ENCODE results near the gene DLX2.
"Not testable (repeated sequence)": the region's sequence is repeated elsewhere in the genome, so short reads cannot be mapped to it uniquely, and the experiment has no call there.

Gene DLX2

GRCh38 chr2:172102391-172103359 is at the start of gene DLX2:
DLX2 (minus strand) TSS chr2:172102900; CDS start chr2:172102538, 362 bp downstream.
- DNase-seq (ENCODE audit: low read depth in 2 of 2) = peak; percentile 35 to 70

DNA sequence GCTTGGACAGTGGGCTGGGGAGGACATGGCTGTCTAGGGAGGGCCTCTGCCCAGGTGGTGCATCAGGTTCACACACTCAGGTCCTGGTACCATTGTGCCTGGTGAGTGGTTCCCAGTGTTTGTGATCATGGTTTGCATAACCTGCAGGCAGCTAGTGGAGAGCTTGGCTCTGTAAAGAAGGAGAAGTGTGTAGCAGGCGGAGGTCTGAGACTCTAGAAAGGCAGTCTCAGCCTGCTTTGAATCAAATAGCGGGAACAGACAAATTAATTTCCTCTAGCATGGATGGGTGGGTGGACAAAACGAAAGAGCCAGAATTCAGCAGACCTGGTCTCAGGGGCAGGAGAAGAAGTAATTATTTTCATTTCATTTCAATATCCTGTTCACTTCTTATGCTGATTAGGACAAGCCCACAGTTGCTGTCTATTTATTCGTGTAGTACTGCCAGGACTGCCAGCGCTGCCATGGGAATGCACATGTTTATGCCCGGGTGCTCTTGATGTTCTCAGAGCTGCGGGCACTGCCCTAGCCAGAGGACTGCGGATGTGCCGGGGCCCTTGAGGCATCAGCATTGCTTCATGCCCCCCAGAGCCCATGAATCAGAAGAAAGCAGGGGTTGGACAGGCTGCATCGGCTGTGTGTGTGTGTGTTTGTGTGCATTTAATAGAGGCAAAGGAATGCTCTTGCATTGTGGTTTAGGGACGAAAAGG is 45.4 kb upstream of the DLX2 start:
- no peak for DNase-seq (ENCODE audit: low read depth in 2 of 2)

DNA sequence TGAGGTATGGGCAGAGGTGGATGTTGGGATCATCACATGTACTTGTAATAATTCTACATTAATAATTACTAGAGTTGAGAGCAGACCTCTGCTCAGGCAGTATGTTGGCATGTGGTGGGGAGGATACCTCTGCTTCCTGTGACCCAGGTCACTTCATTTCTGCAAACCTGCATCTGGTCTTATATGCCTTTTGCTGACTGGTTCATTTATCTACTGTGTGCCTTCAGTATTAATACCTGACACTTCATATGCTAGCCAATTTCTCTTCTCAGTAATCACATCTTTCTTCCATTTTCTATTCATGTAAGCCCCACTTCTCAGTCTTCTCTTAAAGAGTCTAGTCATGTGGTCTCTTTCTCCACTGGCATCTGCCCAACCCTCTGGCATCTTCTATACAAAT is 41.1 kb upstream of the DLX2 start:
- no peak for DNase-seq (ENCODE audit: low read depth in 2 of 2)

GRCh38 chr2:172138727-172139126 is 36.0 kb upstream of the DLX2 start:
- not testable (repeated sequence) for DNase-seq (ENCODE audit: low read depth in 2 of 2)

DNA sequence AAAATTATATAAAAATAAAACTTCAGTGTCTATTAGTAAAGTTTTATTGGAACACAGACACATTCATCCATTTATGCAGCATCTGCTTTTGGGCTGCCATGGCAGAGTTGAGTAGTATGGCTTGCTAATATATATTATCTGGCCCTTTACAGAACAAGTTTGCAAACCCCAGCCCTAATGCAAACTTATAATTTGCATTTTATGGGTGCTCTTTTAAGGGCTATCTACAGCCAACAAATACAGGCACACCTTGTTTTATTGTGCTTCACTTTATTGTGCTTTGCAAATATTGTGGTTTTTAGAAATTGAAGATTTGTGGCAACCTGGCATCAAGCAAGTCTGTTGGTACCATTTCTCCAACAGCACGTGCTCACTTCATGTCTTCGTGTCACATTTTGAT is 35.2 kb upstream of the DLX2 start:
- no peak for DNase-seq (ENCODE audit: low read depth in 2 of 2)

GRCh38 chr2:172137109-172137508 is 34.4 kb upstream of the DLX2 start:
- no peak for DNase-seq (ENCODE audit: low read depth in 2 of 2)

DNA sequence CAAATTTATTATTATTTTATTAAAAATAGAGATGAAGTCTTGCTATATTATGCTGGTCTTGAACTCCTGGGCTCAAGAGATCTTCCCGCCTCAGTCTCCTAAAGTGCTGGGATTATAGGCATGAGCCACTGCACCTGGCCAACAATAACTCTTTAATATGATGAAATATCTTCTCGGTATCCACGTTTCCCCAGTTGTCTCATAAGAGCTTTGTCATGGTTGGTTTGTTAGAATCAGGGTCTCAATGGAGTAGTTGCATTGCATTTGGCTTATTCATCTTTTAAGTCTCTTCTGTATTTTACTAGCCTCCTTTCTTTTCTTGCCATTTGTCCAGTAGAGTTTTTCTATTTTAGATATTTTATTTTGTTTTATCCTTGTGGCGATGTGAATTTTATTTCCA is 32.7 kb upstream of the DLX2 start:
- DNase-seq (ENCODE audit: low read depth in 2 of 2) = no peak

- DNase-seq (ENCODE audit: low read depth in 2 of 2) = no peak
Observed at GRCh38 chr2:172134270-172134669, 31.6 kb upstream of the DLX2 start.

- no peak for DNase-seq (ENCODE audit: low read depth in 2 of 2)
Observed at GRCh38 chr2:172131713-172132555, 29.2 kb upstream of the DLX2 start.

DNA sequence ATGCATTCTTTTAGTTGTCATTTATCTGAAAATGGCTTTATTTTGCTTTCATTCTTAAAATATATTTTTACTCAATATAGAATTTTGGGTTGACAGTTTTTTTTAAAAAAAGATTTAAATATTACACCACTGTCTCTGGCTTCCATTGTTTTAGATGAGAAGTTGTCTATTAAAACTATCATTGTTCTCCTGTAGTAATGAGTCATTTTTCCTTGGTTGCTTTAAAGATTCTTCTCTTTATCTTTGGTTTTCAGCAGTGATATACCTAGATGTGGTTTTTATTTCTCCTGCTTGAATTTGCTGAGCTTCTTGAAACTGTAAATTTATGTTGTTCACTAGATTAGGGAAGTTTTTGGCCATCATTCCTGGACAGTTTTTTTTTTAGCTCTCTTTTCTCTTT is 26.7 kb upstream of the DLX2 start:
- no peak for DNase-seq (ENCODE audit: low read depth in 2 of 2)

DNA sequence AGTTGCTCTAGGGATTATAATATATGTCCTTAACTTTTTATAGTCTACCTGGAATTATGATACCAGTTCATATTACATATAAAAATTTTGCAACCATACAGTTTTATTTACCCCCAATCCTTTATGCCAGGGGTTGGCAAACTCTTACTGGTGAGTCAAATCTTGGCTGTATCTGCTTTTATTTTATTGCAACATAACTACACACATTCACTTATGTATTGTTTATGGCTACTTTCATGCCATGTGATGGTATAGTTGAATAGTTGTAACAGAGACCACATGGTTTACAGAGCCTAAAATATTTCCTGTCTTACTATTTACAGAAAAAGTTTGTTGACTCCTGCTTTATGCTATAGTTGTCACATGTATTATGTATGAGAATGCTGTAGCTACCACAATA is 25.8 kb upstream of the DLX2 start:
- DNase-seq (ENCODE audit: low read depth in 2 of 2) = no peak

- DNase-seq (ENCODE audit: low read depth in 2 of 2) = no peak
Observed at GRCh38 chr2:172120118-172120517, 17.4 kb upstream of the DLX2 start.

- no peak for DNase-seq (ENCODE audit: low read depth in 2 of 2)
Observed at GRCh38 chr2:172119089-172119488, 16.4 kb upstream of the DLX2 start.

DNA sequence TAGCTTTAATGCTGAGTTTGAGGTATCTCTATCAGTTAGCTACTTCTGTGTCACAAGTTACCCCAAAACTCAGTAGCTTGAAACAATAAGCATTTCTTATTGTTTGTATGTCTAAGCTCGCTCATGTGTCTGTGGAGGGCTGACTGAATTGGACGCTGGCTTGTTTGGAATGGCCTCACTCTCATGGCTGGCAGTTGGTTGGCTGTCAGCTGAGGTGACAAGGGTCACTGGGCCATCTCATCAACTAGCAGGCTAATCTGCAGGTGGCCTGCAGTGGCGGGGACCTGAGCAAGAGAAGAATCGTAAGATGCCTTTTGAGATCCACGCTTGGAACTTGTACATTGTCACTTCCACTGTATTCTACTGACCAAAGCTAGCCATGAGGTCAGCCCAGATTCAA is 13.4 kb upstream of the DLX2 start:
- no peak for DNase-seq (ENCODE audit: low read depth in 2 of 2)

DNA sequence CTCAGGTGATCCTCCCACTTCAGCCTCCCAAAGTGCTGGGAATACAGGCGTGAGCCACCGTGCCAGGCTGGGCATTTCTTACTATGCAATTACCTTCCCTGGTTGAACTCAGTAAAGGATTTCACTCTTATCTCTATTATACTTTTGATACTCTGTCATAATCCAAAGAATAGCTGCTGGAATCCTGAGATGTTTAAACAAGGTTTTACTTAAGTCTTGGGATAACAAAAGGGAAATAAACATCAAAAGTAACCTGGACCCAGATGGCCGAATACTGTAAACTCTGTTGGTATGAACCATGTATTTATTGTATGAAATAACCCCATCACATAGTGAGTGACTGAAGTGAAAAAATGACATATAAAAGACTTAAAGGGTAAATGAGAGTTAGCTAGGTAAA is 11.9 kb upstream of the DLX2 start:
- DNase-seq (ENCODE audit: low read depth in 2 of 2) = no peak

- not testable (repeated sequence) for DNase-seq (ENCODE audit: low read depth in 2 of 2)
Observed at GRCh38 chr2:172114176-172114575, 11.5 kb upstream of the DLX2 start.

DNA sequence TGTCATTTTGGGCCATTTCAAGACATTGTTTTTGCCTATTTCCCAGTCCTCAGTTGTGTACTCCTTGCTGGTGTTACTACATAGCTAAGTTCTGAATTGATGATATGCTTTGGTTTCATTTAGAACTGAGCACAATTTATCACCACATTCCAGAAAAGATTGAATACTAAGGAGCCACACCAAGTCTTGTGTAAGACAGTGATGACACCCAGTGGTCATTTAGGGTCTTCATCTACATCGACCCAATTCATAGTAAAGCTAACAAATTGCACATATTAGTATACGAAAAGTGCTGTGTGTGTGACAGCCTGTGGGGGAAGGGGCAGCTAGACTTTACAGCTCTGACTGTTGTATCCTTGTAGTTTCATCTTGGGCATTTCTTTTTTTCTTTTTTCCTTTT is 10.9 kb upstream of the DLX2 start:
- no peak for DNase-seq (ENCODE audit: low read depth in 2 of 2)

GRCh38 chr2:172109988-172110811 is 7.5 kb upstream of the DLX2 start:
- no peak for DNase-seq (ENCODE audit: low read depth in 2 of 2)

DNA sequence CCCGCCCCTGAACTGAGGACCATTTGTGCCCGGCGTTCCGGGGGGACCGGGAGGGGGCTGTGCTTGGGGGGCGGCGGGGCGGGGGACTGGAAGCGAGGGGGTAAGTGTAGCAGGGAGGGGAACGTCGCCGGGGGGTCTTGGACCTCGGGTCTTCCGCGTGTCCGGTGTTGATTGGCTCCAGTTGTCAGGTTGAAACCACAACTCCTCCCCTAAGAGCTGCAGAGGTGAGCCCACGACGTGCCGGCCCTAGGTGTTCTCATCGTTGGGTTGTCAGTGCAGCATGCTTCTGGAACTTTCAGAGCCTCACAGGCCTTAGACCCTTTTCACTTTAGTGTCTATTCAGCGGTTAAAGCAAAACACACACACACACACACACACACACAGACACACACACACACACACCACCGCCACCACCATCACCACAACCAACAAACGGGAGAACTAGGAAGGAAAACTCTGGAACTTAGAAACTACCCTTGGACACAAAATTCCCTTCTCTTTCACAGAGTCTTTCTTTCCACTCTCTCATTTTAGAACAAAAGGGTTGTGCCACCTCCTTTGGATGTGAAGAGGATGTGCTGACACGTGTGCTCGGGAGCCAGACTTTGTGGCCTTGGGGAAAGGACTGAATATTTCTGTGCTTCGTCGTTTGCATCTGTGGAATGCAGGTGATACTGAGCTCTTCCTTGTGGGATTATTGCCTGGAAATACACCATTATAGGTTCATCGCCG is 6.7 kb upstream of the DLX2 start:
- no peak for DNase-seq (ENCODE audit: low read depth in 2 of 2)

DNA sequence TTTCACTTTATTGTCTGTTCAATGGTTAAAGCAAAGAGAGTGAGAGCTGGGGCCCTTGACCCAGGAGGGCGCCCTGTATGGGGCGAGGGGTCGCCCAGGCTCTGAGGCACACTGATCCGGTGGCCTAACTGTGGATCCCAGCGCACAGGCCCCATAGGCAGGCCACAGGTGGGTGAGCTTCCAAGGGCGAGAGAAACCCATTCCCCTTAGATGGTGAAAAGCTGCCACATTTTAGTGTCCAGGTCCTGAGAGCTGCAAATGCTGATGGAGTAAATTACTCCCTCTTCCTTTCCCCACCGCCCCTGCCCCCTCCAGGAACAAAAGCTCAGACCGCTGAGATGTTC is 5.9 kb upstream of the DLX2 start:
- DNase-seq (ENCODE audit: low read depth in 2 of 2) = no peak

Measured in activated CD4-positive, alpha-beta T cell treated with anti-CD3 and anti-CD28 coated beads for 24 hours (primary cell).